Pancreas (tissue), 10 donors: ENCODE data around the gene OPRL1. TPM values are rescaled to one million over a fixed set of nuclear protein-coding genes. Genes with fewer than 3 reads are reported as not detected.

Source experiments
- ATAC-seq, 4 donors: fragments of 200-7000 bp; cut with Tn5 transposase; one replicate each; pipeline versions ENCODE4 v1.8.0 to v1.9.1; 2020; ENCODE audit warnings: mild to moderate bottlenecking in 4 of 4, moderate library complexity in 4 of 4
- DNase-seq, 6 donors: peaks; one replicate each; pipeline ENCODE4 v3.0.0-alpha.2; 2020
- FAIRE-seq: peaks from 2 replicates; lab custom pipeline; 2012; peaks lifted over from hg19 to GRCh38; lab: Jason Lieb, UNC
- H3K27ac ChIP-seq, 4 donors: fragments of 200-600 bp; sonication (generic); 1 replicate in 3 of 4; 2 replicates in 1 of 4; pipeline versions ENCODE4 v1.5.0 to v1.8.0; 2020
- H3K27me3 ChIP-seq, 4 donors: fragments of 200-600 bp; one replicate each; pipeline ENCODE4 v1.8.0; 2021
- H3K36me3 ChIP-seq, 3 donors: fragments of 200-600 bp; sonication (generic) in 1 of 3; one replicate each; pipeline versions ENCODE4 v1.5.0 to v1.8.0; 2020 to 2021
- H3K4me1 ChIP-seq, 3 donors: fragments of 200-600 bp; one replicate each; pipeline ENCODE4 v1.8.0; 2021
- H3K4me3 ChIP-seq, 4 donors: fragments of 200-600 bp; sonication (generic) in 2 of 4; one replicate each; pipeline versions ENCODE4 v1.5.0 to v1.8.0; 2020 to 2021
- H3K9me3 ChIP-seq, 4 donors: fragments of 200-600 bp; one replicate each; pipeline ENCODE4 v1.8.0; 2021
- CTCF ChIP-seq, 4 donors: fragments of 200-600 bp; sonication (generic) in 3 of 4; IDR thresholded peaks; one replicate each; pipeline versions ENCODE4 v1.5.0 to v1.8.0; 2021; ENCODE audit warnings: antibody characterized with exemption in 4 of 4
- WGBS, 2 donors: extraction: QIAGEN DNeasy Blood & Tissue Kit; methylation state at CpG; one replicate each; pipeline ENCODE4 v1.1.7; 2013; 5-methylcytosine and 5-hydroxymethylcytosine counted together
- intact Hi-C, 3 donors: fragments of 100-400 bp; cut with DNase I; formaldehyde crosslinking; loops; one replicate each; pipeline versions ENCODE4 v1.11.1 to v1.14.2; 2022
- polyA plus RNA-seq, 2 donors: library from polyadenylated mRNA; stranded (reverse); fragments of 200-250 nt; gene quantifications; one replicate each; pipeline ENCODE4 v1.2.3, GENCODE V29; 2013
- total RNA-seq, 6 donors: library from RNA; stranded (reverse); fragmentation: NEBNext Ultra II Directional in 4 of 6; extraction: Animal tissue kit (Norgen Biotek cat#: 25700) in 4 of 6; gene quantifications; one replicate each; pipeline versions ENCODE4 v1.2.1 to v1.2.4, GENCODE V29; 2021 to 2023
- donor health status: healthy with polysubstance abuse.
- donor health status: DM: no; HTN: no; CAD: no; lungs with moderate emphysema.
- donor health status: DM: no; HTN: no; CAD: no.
- donor health status: control.
- donor health status: control.
- donor health status: Bipolar disorder and iron deficiency.
- donor health status: DM: yes; HTN: yes; CAD: no.
- donor health status: DM: no; HTN: no; CAD: no.
- donor health status: DM: no; HTN: no; CAD: no.
- donor health status: DM: yes; HTN: yes; CAD: no.

Gene OPRL1
- total and polyA plus RNA-seq, 8 donors, result 0.25 to 2.2 (median 0.91) TPM

GRCh38 chr20:64055893-64056638 lies 23.8 kb upstream of the OPRL1 start:
- DNase-seq, result no peak

GRCh38 chr20:64056639-64056888 lies 23.3 kb upstream of the OPRL1 start:
- Histone ChIP-seq H3K4me1 (no peaks in the 10 kb centered on the region), H3K36me3 (no peaks in the 10 kb centered on the region), H3K4me3 (no peak overlapping the region), H3K27ac (no peak overlapping the region), H3K9me3 (no peaks in the 10 kb centered on the region), H3K27me3 (no peaks in the 10 kb centered on the region)
- ATAC-seq (no peak), FAIRE-seq (no peak), DNase-seq (no peak)
- 42 to 44% methylated on average over 7 of the region's 7 CpGs for WGBS, 2 donors
- intact Hi-C loops, result no loop called here
- TF ChIP-seq CTCF (IDR thresholded peaks at IDR 0.05), result no peak

More at GRCh38 chr20:64055893-64056638, 23.8 kb upstream of the OPRL1 start:
- no peak overlapping the region for H3K27ac ChIP-seq
- peak in 1 of 4 donors; percentile 19 for ATAC-seq
- TF ChIP-seq CTCF (IDR thresholded peaks at IDR 0.05), result no peak
- H3K9me3 ChIP-seq, result no peaks in the 10 kb centered on the region
- no peak for FAIRE-seq
- no peak overlapping the region for H3K4me3 ChIP-seq
- 36 to 45% methylated on average over 22 of the region's 22 CpGs for WGBS, 2 donors
- H3K4me1 ChIP-seq, result no peaks in the 10 kb centered on the region
- intact Hi-C loops, result no loop called here
- H3K36me3 ChIP-seq, result no peaks in the 10 kb centered on the region
- H3K27me3 ChIP-seq, result no peaks in the 10 kb centered on the region

GRCh38 chr20:64056889-64057627 lies 22.8 kb upstream of the OPRL1 start:
- no peak overlapping the region for H3K27ac ChIP-seq
- no peaks in the 10 kb centered on the region for H3K4me1 ChIP-seq
- TF ChIP-seq CTCF (IDR thresholded peaks at IDR 0.05), result no peak

GRCh38 chr20:64057628-64058498 lies 22.0 kb upstream of the OPRL1 start:
- Histone ChIP-seq H3K4me1 (peaks cover 0 to 4% (median 0%) of the 10 kb centered on the region in 3 donors), H3K4me3 (no peak overlapping the region), H3K36me3 (no peaks in the 10 kb centered on the region), H3K27me3 (no peaks in the 10 kb centered on the region), H3K9me3 (no peaks in the 10 kb centered on the region), H3K27ac (no peak overlapping the region)
- peak; percentile 67 to 85 (median 78) for ATAC-seq
- DNase-seq, result peak in 5 of 6 donors; percentile 61 to 91 (median 81)
- intact Hi-C loops, result no loop called here
- peak; percentile 81 to 90 (median 86) for TF ChIP-seq CTCF (IDR thresholded peaks at IDR 0.05)
- 24 to 28% methylated on average over 33 of the region's 33 CpGs for WGBS, 2 donors
- no peak for FAIRE-seq

More at GRCh38 chr20:64056889-64057627, 22.8 kb upstream of the OPRL1 start:
- Histone ChIP-seq H3K27me3 (no peaks in the 10 kb centered on the region), H3K4me3 (no peak overlapping the region), H3K36me3 (no peaks in the 10 kb centered on the region), H3K9me3 (no peaks in the 10 kb centered on the region)
- FAIRE-seq (no peak), DNase-seq (no peak), ATAC-seq (no peak)
- 54 to 57% methylated on average over 39 of the region's 39 CpGs for WGBS, 2 donors
- intact Hi-C loops, result no loop called here
